Stimulated activated CD4-positive, alpha-beta T cell treated with anti-CD3 and anti-CD28 coated beads, Interleukin-12 subunit alpha, Interleukin-12 subunit beta, amount 100 ng/mL, for 48 hours (primary cell): ENCODE data around the gene KRT40.

ENCODE experiments used
- DNase-seq, 3 donors: peaks; one replicate each; pipeline ENCODE4 v3.0.0-alpha.2; 2020; ENCODE audit warnings: low read depth in 2 of 3, low spot score in 1 of 3

KRT40 gene

GRCh38 chr17:40997361-40997760, 13.2 kb upstream of the KRT40 start:
- DNase-seq: no peak

- no peak for DNase-seq
Observed at GRCh38 chr17:40996829-40997228, 12.7 kb upstream of the KRT40 start.

GRCh38 chr17:40995116-40995515, 11.0 kb upstream of the KRT40 start:
- no peak for DNase-seq

- DNase-seq: no peak
Observed at GRCh38 chr17:40993839-40994238, 9.7 kb upstream of the KRT40 start, which contains the start of gene KRTAP3-3. Gene KRTAP3-3 (minus strand): TSS chr17:40994164. CDS start chr17:40994097, 67 bp downstream.

GRCh38 chr17:40993084-40993483, 9.0 kb upstream of the KRT40 start:
- DNase-seq: no peak

GRCh38 chr17:40992666-40993065, 8.5 kb upstream of the KRT40 start:
- no peak for DNase-seq

GRCh38 chr17:40986920-40987319, 2.8 kb upstream of the KRT40 start:
- DNase-seq: no peak

GRCh38 chr17:40981115-40981514, 3.0 kb downstream of the KRT40 start:
- DNase-seq: no peak

GRCh38 chr17:40980596-40980995, 3.5 kb downstream of the KRT40 start:
- no peak for DNase-seq

GRCh38 chr17:40980117-40980516, 4.0 kb downstream of the KRT40 start:
- DNase-seq: no peak

GRCh38 chr17:40978575-40979151, 5.5 kb downstream of the KRT40 start:
- DNase-seq: no peak

GRCh38 chr17:40975516-40975915, 8.6 kb downstream of the KRT40 start:
- DNase-seq: no peak

- no peak for DNase-seq
Observed at GRCh38 chr17:40974366-40974765, 9.8 kb downstream of the KRT40 start.

- no peak for DNase-seq
Observed at GRCh38 chr17:40967582-40967981, 16.5 kb downstream of the KRT40 start.

- DNase-seq: no peak
Observed at GRCh38 chr17:40966848-40967247, 17.3 kb downstream of the KRT40 start, which contains the start of gene KRT39. Gene KRT39 (minus strand): TSS chr17:40966948. CDS start chr17:40966856, 92 bp downstream.

GRCh38 chr17:40963838-40964237, 20.3 kb downstream of the KRT40 start:
- no peak for DNase-seq

- DNase-seq: no peak
Observed at GRCh38 chr17:40962059-40962561, 22.0 kb downstream of the KRT40 start.

GRCh38 chr17:40961591-40961990, 22.5 kb downstream of the KRT40 start:
- DNase-seq: no peak

- no peak for DNase-seq
Observed at GRCh38 chr17:40960144-40960543, 24.0 kb downstream of the KRT40 start.

- DNase-seq: no peak
Observed at GRCh38 chr17:40958086-40958953, 25.8 kb downstream of the KRT40 start.

GRCh38 chr17:40956401-40957254, 27.5 kb downstream of the KRT40 start:
- DNase-seq: no peak
